ENCODE measurements around the gene IGSF21. TPM values are rescaled to one million over a fixed set of nuclear protein-coding genes. Genes with fewer than 3 reads are reported as not detected.

The IGSF21 gene
- total and polyA plus RNA-seq, 2 donors (not counting 1 experiment from before 2014, with no cell fraction given): not detected

GRCh38 chr1:18348354-18348753, 240.8 kb downstream of the IGSF21 start:
- ChIA-PET POLR2A (no interaction called here), CTCF (no interaction called here)
- Histone ChIP-seq H3K4me2 (replicated peaks; ENCODE audit: low read depth, low read length, poor library complexity, severe bottlenecking) (no peak overlapping the region), H3K4me1 (ENCODE audit: control insufficient read depth in 2 of 2, insufficient read depth in 2 of 2, low read length in 2 of 2) (no peaks in the 10 kb centered on the region), H3K9ac (ENCODE audit: low read length) (no peak overlapping the region), H3K36me3 (replicated peaks in 1 of 2; ENCODE audit: control extremely low read depth in 1 of 2, control insufficient read depth in 1 of 2, extremely low read depth in 1 of 2, insufficient read depth in 2 of 2, low read length in 1 of 2) (no peaks in the 10 kb centered on the region), H3K27me3 (replicated peaks in 1 of 4; ENCODE audit: control extremely low read depth in 1 of 4, control insufficient read depth in 3 of 4, insufficient read depth in 4 of 4, low read length in 3 of 4) (peaks cover 0 to 5% (median 0%) of the 10 kb centered on the region in 4 experiments), H3K79me2 (ENCODE audit: control insufficient read depth, insufficient read depth, low read length) (no peaks in the 10 kb centered on the region), H3K27ac (ENCODE audit: low read length in 2 of 2) (no peak overlapping the region), H4K20me1 (ENCODE audit: control insufficient read depth, insufficient read depth, low read length, poor library complexity, severe bottlenecking) (no peaks in the 10 kb centered on the region), H3K9me3 (ENCODE audit: control extremely low read depth in 1 of 3, control insufficient read depth in 2 of 3, insufficient read depth in 1 of 3, low read length in 2 of 3) (peaks cover 0 to 4% (median 0%) of the 10 kb centered on the region in 3 donors), H3K4me3 (ENCODE audit: control extremely low read depth in 1 of 5, extremely low read depth in 1 of 5, insufficient read depth in 1 of 5, low read depth in 2 of 5, low read length in 4 of 5) (no peak overlapping the region), H2AFZ (ENCODE audit: insufficient read depth, low read depth, low read length, poor library complexity, severe bottlenecking) (no peak overlapping the region)
- peaks cover 18% of the 10 kb centered on the region for H3K27me3 Mint-ChIP-seq
- DNase-seq (no peak), ATAC-seq (ENCODE audit: low read depth) (no peak)
- intact Hi-C loops (cut with micrococcal nuclease): no loop called here
- no peaks in the 10 kb centered on the region for H3K4me1 Mint-ChIP-seq
- H3K27ac Mint-ChIP-seq: no peak overlapping the region
- H3K9me3 Mint-ChIP-seq (ENCODE audit: insufficient read depth): no peaks in the 10 kb centered on the region
- 39% methylated on average over 2 of the region's 3 CpGs for WGBS (ENCODE audit: insufficient coverage)
- no peak overlapping the region for H3K4me3 Mint-ChIP-seq
- TF ChIP-seq, protein P1, sequence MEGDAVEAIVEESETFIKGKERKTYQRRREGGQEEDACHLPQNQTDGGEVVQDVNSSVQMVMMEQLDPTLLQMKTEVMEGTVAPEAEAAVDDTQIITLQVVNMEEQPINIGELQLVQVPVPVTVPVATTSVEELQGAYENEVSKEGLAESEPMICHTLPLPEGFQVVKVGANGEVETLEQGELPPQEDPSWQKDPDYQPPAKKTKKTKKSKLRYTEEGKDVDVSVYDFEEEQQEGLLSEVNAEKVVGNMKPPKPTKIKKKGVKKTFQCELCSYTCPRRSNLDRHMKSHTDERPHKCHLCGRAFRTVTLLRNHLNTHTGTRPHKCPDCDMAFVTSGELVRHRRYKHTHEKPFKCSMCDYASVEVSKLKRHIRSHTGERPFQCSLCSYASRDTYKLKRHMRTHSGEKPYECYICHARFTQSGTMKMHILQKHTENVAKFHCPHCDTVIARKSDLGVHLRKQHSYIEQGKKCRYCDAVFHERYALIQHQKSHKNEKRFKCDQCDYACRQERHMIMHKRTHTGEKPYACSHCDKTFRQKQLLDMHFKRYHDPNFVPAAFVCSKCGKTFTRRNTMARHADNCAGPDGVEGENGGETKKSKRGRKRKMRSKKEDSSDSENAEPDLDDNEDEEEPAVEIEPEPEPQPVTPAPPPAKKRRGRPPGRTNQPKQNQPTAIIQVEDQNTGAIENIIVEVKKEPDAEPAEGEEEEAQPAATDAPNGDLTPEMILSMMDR (IDR thresholded peaks at IDR 0.05): no peak
- TF ChIP-seq EZH2 (IDR thresholded peaks at IDR 0.05; ENCODE audit: borderline replicate concordance, insufficient read depth, low read depth, low read length, poor library complexity, severe bottlenecking): no peak

- H3K27ac Mint-ChIP-seq: no peak overlapping the region
- peaks cover 27% of the 10 kb centered on the region for H3K27me3 Mint-ChIP-seq
- no peak overlapping the region for H3K4me2 ChIP-seq (replicated peaks; ENCODE audit: low read depth, low read length, poor library complexity, severe bottlenecking)
These were observed 243.1 kb downstream of the IGSF21 start for GRCh38 chr1:18350747-18351146.

More at GRCh38 chr1:18350747-18351146, 243.1 kb downstream of the IGSF21 start:
- Histone ChIP-seq H3K4me3 (ENCODE audit: control extremely low read depth in 1 of 5, extremely low read depth in 1 of 5, insufficient read depth in 1 of 5, low read depth in 2 of 5, low read length in 4 of 5) (no peak overlapping the region), H3K27ac (ENCODE audit: low read length in 2 of 2) (no peak overlapping the region), H3K4me1 (ENCODE audit: control insufficient read depth in 2 of 2, insufficient read depth in 2 of 2, low read length in 2 of 2) (no peaks in the 10 kb centered on the region), H4K20me1 (ENCODE audit: control insufficient read depth, insufficient read depth, low read length, poor library complexity, severe bottlenecking) (no peaks in the 10 kb centered on the region), H2AFZ (ENCODE audit: insufficient read depth, low read depth, low read length, poor library complexity, severe bottlenecking) (no peak overlapping the region), H3K27me3 (replicated peaks in 1 of 4; ENCODE audit: control extremely low read depth in 1 of 4, control insufficient read depth in 3 of 4, insufficient read depth in 4 of 4, low read length in 3 of 4) (peaks cover 0 to 5% (median 0%) of the 10 kb centered on the region in 4 experiments), H3K9ac (ENCODE audit: low read length) (no peak overlapping the region), H3K79me2 (ENCODE audit: control insufficient read depth, insufficient read depth, low read length) (no peaks in the 10 kb centered on the region), H3K36me3 (replicated peaks in 1 of 2; ENCODE audit: control extremely low read depth in 1 of 2, control insufficient read depth in 1 of 2, extremely low read depth in 1 of 2, insufficient read depth in 2 of 2, low read length in 1 of 2) (no peaks in the 10 kb centered on the region), H3K9me3 (ENCODE audit: control extremely low read depth in 1 of 3, control insufficient read depth in 2 of 3, insufficient read depth in 1 of 3, low read length in 2 of 3) (peaks cover 0 to 4% (median 0%) of the 10 kb centered on the region in 3 donors)
- no peak for ATAC-seq (ENCODE audit: low read depth)
- ChIA-PET CTCF (no interaction called here), POLR2A (no interaction called here)
- H3K9me3 Mint-ChIP-seq (ENCODE audit: insufficient read depth): no peaks in the 10 kb centered on the region
- H3K4me3 Mint-ChIP-seq: no peak overlapping the region
- DNase-seq: no peak
- intact Hi-C loops (cut with micrococcal nuclease): no loop called here
- WGBS (ENCODE audit: insufficient coverage): 69% methylated on average over 17 of the region's 18 CpGs
- no peaks in the 10 kb centered on the region for H3K4me1 Mint-ChIP-seq
- TF ChIP-seq, protein P1 (IDR thresholded peaks at IDR 0.05): no peak
- no peak for TF ChIP-seq EZH2 (IDR thresholded peaks at IDR 0.05; ENCODE audit: borderline replicate concordance, insufficient read depth, low read depth, low read length, poor library complexity, severe bottlenecking)
